ENCODE data around the gene PLPPR1.

PLPPR1 gene

GRCh38 chr9:101354765-101355708 lies 326.5 kb downstream of the PLPPR1 start:
- DNase-seq, result no peak

- DNase-seq, result no peak
Observed at GRCh38 chr9:101356619-101357018, 328.1 kb downstream of the PLPPR1 start.

GRCh38 chr9:101359679-101360078 lies 331.2 kb downstream of the PLPPR1 start:
- DNase-seq, result no peak

GRCh38 chr9:101360647-101361046 lies 332.1 kb downstream of the PLPPR1 start:
- no peak for DNase-seq

GRCh38 chr9:101362450-101362849 lies 333.9 kb downstream of the PLPPR1 start:
- no peak for DNase-seq

DNA sequence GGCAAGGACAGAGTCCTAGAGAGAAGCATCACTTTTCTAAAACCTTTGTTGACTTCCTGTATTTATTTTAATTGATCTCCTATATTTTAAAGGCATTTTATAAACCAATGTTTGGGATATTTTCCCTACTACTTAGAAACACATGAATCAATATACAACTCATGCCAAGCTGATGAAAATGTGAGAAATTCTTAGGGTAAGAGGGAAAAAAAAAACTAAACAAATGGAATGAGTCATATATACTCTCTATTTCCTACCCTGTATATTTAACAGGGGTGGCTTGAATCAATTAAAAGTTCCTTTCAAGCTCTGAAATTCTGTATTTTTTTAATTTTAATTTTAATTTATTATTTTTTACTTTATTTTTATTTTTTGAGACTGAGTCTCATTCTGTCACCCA lies 336.7 kb downstream of the PLPPR1 start:
- no peak for DNase-seq

GRCh38 chr9:101366038-101366756 lies 337.7 kb downstream of the PLPPR1 start:
- DNase-seq, result no peak

DNA sequence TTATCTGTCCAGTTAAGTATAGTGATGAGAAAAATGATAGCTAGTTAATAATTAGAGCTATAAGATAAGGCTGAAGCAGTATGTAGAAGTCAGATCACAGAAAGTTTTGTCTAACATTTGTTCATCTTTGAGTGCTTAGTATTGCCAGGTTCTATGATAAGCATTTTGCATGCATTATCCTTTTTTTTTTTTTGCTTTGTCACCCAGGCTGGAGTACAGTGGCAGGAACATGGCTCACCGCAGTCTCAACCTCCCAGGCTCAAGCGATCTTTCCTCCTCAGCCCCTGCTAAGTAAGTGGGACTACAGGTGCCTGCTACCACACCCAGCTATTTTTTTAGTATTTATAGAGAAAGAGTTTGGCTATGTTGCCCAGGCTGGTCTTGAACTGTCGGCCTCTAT lies 338.8 kb downstream of the PLPPR1 start:
- DNase-seq, result no peak

GRCh38 chr9:101369286-101369685 lies 340.8 kb downstream of the PLPPR1 start:
- no peak for DNase-seq

- DNase-seq, result no peak
Observed at GRCh38 chr9:101369884-101370531, 341.5 kb downstream of the PLPPR1 start.

DNA sequence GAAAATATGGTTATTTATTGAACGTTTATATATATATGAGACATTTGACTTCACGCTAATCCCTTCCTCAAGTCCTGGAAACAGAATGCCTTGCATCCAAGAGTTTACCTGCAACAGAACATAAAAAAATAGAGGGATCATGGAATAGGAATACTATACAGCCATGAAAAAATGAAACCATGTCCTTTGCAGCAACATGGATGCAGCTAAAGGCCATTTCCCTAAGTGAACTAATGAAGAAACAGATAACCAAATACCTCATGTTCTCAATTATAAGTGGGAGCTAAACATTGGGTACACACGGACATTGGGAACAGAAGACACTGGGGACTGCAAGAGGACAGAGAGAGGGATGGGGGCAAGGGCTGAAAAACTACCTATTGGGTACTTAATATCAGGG lies 343.3 kb downstream of the PLPPR1 start:
- DNase-seq, result no peak

GRCh38 chr9:101372327-101373118 lies 344.0 kb downstream of the PLPPR1 start:
- DNase-seq, result no peak
